Stomach (tissue), 9 donors: Measurements from ENCODE around the gene TANGO2. TPM values are rescaled to one million over a fixed set of nuclear protein-coding genes. Genes with fewer than 3 reads are reported as not detected.

ENCODE experiments used
- DNase-seq, 2 donors: peaks; one replicate each; pipeline versions ENCODE4 v3.0.0 to v3.0.0-alpha.2; 2013 to 2019
- H3K27ac ChIP-seq, 5 donors: fragments of 200-600 bp in 4 of 5; sonication (generic) in 4 of 5; one replicate each; pipeline ENCODE4 v1.5.1; 2013 to 2019; ENCODE audit warnings: mild to moderate bottlenecking in 1 of 5, moderate library complexity in 1 of 5
- H3K27me3 ChIP-seq, 3 donors: fragments of 200-600 bp; sonication (generic); one replicate each; pipeline ENCODE4 v1.5.1; 2017 to 2019; ENCODE audit warnings: mixed run types in 1 of 3
- H3K36me3 ChIP-seq, 4 donors: fragments of 200-600 bp; sonication (generic); 1 replicate in 3 of 4; 2 replicates in 1 of 4; pipeline ENCODE4 v1.5.1; 2016 to 2019
- H3K4me1 ChIP-seq, 4 donors: fragments of 200-600 bp; sonication (generic); one replicate each; pipeline ENCODE4 v1.5.1; 2016 to 2019
- H3K4me3 ChIP-seq, 4 donors: fragments of 200-600 bp; sonication (generic) in 3 of 4; one replicate each; pipeline ENCODE4 v1.5.1; 2016 to 2019; ENCODE audit warnings: mild to moderate bottlenecking in 1 of 4
- H3K9me3 ChIP-seq, 4 donors: fragments of 200-600 bp; sonication (generic); one replicate each; pipeline ENCODE4 v1.5.1; 2016 to 2019
- EP300 ChIP-seq: sonication (generic); formaldehyde crosslinking; IDR thresholded peaks from one replicate; pipeline ENCODE4 v1.6.1; 2017; ENCODE audit warnings: antibody characterized with exemption
- POLR2A ChIP-seq, 4 donors: fragments of 450-650 bp; IDR thresholded peaks; one replicate each; pipeline ENCODE4 v1.6.1; 2016; ENCODE audit warnings: antibody characterized with exemption in 4 of 4, control low read depth in 2 of 4, mild to moderate bottlenecking in 1 of 4, moderate library complexity in 1 of 4
- POLR2AphosphoS5 ChIP-seq, 3 donors: sonication (generic); formaldehyde crosslinking; IDR thresholded peaks; one replicate each; pipeline ENCODE4 v1.6.1; 2016; ENCODE audit warnings: antibody characterized with exemption in 3 of 3
- WGBS, 5 donors: extraction: QIAGEN DNeasy Blood & Tissue Kit in 3 of 5; methylation state at CpG; one replicate each; pipeline versions ENCODE4 v1.1.5 to v1.1.7; 2013 to 2018; 5-methylcytosine and 5-hydroxymethylcytosine counted together
- intact Hi-C: fragments of 100-400 bp; cut with DNase I; formaldehyde crosslinking; loops from one replicate; pipeline ENCODE4 v1.15.1; 2023; ENCODE audit warnings: low total_unique reads
- polyA plus RNA-seq, 3 donors: library from polyadenylated mRNA; stranded (reverse); fragments of 200-250 nt; gene quantifications; one replicate each; pipeline ENCODE4 v1.2.3, GENCODE V29; 2013
- total RNA-seq, 5 donors: library from RNA; depleted of rRNA; stranded (reverse); fragments of >200 nt; gene quantifications; one replicate each; pipeline versions ENCODE4 v1.1.0 to v1.2.3, GENCODE V29; 2014 to 2016
- TF ChIP-seq, protein P1 (sequence below), 7 experiments: fragments of 450-650 bp in 4 of 7; fragments of 200-600 bp in 3 of 7; sonication (generic) in 3 of 7; IDR thresholded peaks; one replicate each; pipeline ENCODE4 v1.5.1; 2016 to 2019; ENCODE audit warnings: antibody characterized with exemption in 7 of 7, control low read depth in 2 of 7, mild to moderate bottlenecking in 1 of 7
- donor health status: healthy with polysubstance abuse.
- donor health status: Bipolar disorder and iron deficiency.
- donor health status: healthy.

The TANGO2 gene
- total and polyA plus RNA-seq, 8 donors: 13.8 to 38.8 (median 26.6) TPM

DNA sequence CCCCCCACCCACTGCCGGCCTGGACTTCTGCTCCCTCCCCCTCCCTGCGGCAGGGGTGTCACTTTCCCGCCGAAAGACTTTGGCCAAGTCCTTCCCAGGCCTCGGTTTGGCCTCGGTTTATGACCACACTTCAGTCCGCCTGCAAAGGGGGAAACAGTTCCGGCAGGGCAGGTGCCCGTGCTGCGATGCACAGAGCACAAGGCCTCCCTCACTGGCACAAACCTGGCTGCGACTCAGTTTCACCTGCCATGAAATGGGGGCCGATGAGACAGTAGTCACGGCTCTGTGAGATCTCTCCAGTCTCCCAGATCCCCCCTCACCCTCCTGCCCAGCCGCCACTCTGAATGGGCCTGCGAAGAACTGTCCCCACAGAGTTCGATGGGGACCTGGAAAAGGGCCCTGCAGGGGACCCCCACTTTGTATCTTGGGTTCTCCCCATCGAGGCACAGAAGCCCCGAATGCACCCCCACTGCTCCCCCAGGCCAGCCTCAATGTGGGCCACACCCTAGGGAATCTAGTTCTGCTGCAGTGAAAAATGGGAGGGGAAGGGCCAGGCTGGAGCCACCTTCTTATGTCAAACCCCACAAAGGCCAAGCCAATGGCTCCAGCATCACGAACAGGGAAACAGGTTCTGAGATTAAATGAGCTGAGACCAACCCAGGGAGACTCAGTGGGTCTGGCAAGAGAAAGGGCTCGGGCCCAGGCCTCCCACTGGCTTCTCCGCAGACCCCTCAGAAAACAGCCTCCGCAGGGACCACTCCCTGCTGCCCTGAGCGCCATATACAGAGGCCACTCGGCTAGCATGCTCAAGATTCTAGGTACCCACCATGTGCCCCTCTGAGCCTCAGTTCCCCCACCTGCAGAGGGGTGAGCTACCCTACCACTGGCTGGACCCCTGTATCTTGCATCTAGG lies 33.3 kb upstream of the TANGO2 start:
- peak overlapping the region; percentile 61 to 71 (median 69) for H3K4me3 ChIP-seq
- no peaks in the 10 kb centered on the region for H3K27me3 ChIP-seq
- TF ChIP-seq EP300: no peak
- TF ChIP-seq POLR2A (IDR thresholded peaks at IDR 0.05): no peak
- no peak for TF ChIP-seq POLR2AphosphoS5 (IDR thresholded peaks at IDR 0.05)
- TF ChIP-seq, protein P1, sequence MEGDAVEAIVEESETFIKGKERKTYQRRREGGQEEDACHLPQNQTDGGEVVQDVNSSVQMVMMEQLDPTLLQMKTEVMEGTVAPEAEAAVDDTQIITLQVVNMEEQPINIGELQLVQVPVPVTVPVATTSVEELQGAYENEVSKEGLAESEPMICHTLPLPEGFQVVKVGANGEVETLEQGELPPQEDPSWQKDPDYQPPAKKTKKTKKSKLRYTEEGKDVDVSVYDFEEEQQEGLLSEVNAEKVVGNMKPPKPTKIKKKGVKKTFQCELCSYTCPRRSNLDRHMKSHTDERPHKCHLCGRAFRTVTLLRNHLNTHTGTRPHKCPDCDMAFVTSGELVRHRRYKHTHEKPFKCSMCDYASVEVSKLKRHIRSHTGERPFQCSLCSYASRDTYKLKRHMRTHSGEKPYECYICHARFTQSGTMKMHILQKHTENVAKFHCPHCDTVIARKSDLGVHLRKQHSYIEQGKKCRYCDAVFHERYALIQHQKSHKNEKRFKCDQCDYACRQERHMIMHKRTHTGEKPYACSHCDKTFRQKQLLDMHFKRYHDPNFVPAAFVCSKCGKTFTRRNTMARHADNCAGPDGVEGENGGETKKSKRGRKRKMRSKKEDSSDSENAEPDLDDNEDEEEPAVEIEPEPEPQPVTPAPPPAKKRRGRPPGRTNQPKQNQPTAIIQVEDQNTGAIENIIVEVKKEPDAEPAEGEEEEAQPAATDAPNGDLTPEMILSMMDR (IDR thresholded peaks at IDR 0.05): no peak
- H3K9me3 ChIP-seq: no peaks in the 10 kb centered on the region
- H3K36me3 ChIP-seq: no peaks in the 10 kb centered on the region
- WGBS, 5 donors: 58 to 75% (median 68%) methylated on average over 11 to 23 of the region's 24 CpGs
- intact Hi-C loops: no loop called here
- H3K4me1 ChIP-seq: peaks cover 14 to 67% (median 31%) of the 10 kb centered on the region in 4 donors
- DNase-seq: no peak
- peak overlapping the region in 2 of 5 donors; percentile 83 to 88 for H3K27ac ChIP-seq

DNA sequence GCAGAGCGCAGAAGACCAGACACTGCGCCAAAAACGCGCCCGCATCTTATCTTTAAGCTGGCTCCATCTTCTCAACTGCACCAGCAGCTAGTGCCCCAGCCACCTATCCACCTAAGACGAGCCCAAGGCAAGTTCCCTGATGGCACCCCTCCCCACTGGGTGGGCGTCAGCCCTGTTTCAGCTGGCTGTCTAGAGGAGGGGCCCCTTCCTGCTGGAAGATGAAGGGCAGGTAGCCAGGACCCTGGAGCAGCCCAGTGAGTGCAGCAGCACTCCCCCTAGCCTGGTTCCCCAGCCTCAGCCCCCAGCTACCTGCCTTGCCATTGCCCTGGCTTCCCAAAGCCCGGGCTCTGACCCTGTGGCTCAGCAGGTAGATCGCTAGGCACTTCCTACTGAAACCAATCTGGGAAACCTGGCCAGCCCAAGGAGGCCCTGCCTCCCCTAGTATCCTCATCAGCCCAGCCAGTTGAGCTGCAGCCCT lies 32.5 kb upstream of the TANGO2 start:
- Histone ChIP-seq H3K4me1 (peaks cover 14 to 62% (median 29%) of the 10 kb centered on the region in 4 donors), H3K36me3 (no peaks in the 10 kb centered on the region), H3K4me3 (no peak overlapping the region), H3K27ac (peak overlapping the region in 1 of 5 donors; percentile 29), H3K27me3 (no peaks in the 10 kb centered on the region), H3K9me3 (no peaks in the 10 kb centered on the region)
- WGBS, 5 donors: 87 to 97% (median 91%) methylated on average over 7 to 9 of the region's 9 CpGs
- TF ChIP-seq, protein P1 (IDR thresholded peaks at IDR 0.05): no peak
- no peak for TF ChIP-seq POLR2AphosphoS5 (IDR thresholded peaks at IDR 0.05)
- no peak for TF ChIP-seq POLR2A (IDR thresholded peaks at IDR 0.05)
- no peak for TF ChIP-seq EP300
- DNase-seq: no peak
- intact Hi-C loops: no loop called here

DNA sequence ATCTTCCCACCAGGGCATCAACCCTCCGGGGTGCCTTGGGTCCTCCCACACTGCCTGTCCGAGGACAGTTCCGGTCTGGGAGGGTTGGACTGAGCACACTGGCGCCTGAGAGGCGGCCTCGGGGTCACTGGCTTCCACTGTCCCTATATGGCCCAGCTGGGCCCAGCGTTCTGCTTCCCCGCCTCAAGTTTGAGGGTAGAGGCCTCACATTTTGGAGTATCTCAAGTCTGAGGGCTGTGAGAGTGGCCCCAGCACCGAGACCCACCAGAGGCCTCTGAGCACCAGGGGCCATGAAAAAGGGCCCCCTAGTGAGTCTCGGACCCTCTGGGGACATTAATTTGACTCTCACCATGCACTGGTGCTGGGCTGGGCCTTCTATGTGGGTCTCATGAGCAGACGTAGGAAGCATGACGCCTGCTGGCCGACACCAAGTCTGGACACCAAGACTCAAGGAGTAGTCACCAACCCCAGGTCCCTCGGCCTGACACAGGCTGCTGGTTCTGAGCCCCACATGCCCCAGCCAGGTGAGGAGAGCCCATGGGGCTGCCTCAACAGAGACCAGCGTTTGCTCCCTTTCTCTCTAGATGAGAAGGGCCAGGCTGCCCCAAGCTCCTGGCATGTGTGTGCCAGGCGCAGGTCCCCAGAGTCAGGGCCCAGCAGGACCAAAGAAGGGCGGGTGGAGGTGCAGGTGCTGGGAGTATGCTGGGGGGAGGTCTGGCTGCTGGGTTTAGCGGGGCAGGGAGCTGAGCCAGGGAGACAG lies 31.8 kb upstream of the TANGO2 start:
- peak overlapping the region in 1 of 5 donors; percentile 29 for H3K27ac ChIP-seq
- H3K9me3 ChIP-seq: no peaks in the 10 kb centered on the region
- H3K4me3 ChIP-seq: no peak overlapping the region
- H3K27me3 ChIP-seq: no peaks in the 10 kb centered on the region
- 66 to 89% (median 86%) methylated on average over 10 to 18 of the region's 18 CpGs for WGBS, 5 donors
- TF ChIP-seq POLR2A (IDR thresholded peaks at IDR 0.05) (no peak), EP300 (no peak)
- TF ChIP-seq, protein P1 (IDR thresholded peaks at IDR 0.05): no peak
- H3K4me1 ChIP-seq: peaks cover 10 to 54% (median 23%) of the 10 kb centered on the region in 4 donors
- H3K36me3 ChIP-seq: no peaks in the 10 kb centered on the region
- intact Hi-C loops: no loop called here
- DNase-seq: no peak

DNA sequence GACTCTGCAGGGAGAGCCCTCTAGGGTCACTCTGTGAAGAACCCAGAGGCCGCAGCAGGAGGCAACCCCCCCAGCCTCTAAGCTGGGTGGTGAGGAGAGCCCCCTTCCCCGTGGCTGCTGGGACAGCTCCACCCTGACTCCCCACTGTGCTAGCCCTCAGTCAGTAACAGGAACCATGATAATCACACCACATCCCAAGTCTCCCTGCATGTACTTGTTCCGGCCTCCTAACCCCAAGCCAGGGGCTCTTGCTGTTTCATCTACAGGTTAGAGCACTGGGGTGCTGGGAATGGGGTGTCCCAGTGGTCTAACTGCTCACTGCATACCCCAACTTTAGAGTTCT lies 31.2 kb upstream of the TANGO2 start:
- H3K36me3 ChIP-seq: no peaks in the 10 kb centered on the region
- H3K4me1 ChIP-seq: peaks cover 10 to 49% (median 20%) of the 10 kb centered on the region in 4 donors
- H3K27ac ChIP-seq: peak overlapping the region in 1 of 5 donors; percentile 50
- intact Hi-C loops: no loop called here
- no peak for DNase-seq
- WGBS, 5 donors: 74 to 89% (median 80%) methylated on average over 3 of the region's 3 CpGs
- H3K4me3 ChIP-seq: no peak overlapping the region
- no peaks in the 10 kb centered on the region for H3K27me3 ChIP-seq
- H3K9me3 ChIP-seq: no peaks in the 10 kb centered on the region
- TF ChIP-seq POLR2AphosphoS5 (IDR thresholded peaks at IDR 0.05): no peak
- TF ChIP-seq EP300: no peak
- TF ChIP-seq, protein P1 (IDR thresholded peaks at IDR 0.05): no peak
- TF ChIP-seq POLR2A (IDR thresholded peaks at IDR 0.05): no peak
